H1 (cell line): Measurements from ENCODE around the gene TMEM130. TPM values are rescaled to one million over a fixed set of nuclear protein-coding genes. Genes with fewer than 3 reads are reported as not detected.

Experiments
- CTCF ChIA-PET: fragments of 300-600 bp; sonication (Branson Sonifier 250); formaldehyde crosslinking; loops from one replicate; lab custom pipeline; 2021; ENCODE audit not compliant: partially characterized antibody; lab: Charles Lee
- POLR2A ChIA-PET: fragments of 300-600 bp; sonication (Branson Sonifier 250); formaldehyde crosslinking; loops from one replicate; lab custom pipeline; 2021; ENCODE audit warnings: inconsistent platforms; ENCODE audit not compliant: partially characterized antibody; lab: Charles Lee
- DNase-seq, 2 experiments: peaks; one replicate each; pipeline versions ENCODE4 v3.0.0 to v3.0.0-alpha.2; 2010 to 2022; ENCODE audit warnings: low spot score in 2 of 2, low read depth in 1 of 2, mixed read lengths in 1 of 2
- FAIRE-seq: peaks from 2 replicates; lab custom pipeline; 2011; peaks lifted over from hg19 to GRCh38; lab: Jason Lieb, UNC
- H2AFZ ChIP-seq: 2 replicates; pipeline ENCODE4 v1.8.1; 2012; ENCODE audit warnings: low read length, inconsistent platforms
- H2AK5ac ChIP-seq: 2 replicates; pipeline ENCODE4 v1.6.1; 2013; ENCODE audit warnings: low read depth, low read length
- H2BK120ac ChIP-seq: replicated peaks from 2 replicates; pipeline ENCODE3; 2013; ENCODE audit warnings: low read depth, low read length, inconsistent platforms
- H2BK12ac ChIP-seq: 2 replicates; pipeline ENCODE4 v1.6.1; 2013; ENCODE audit warnings: low read depth, low read length
- H2BK15ac ChIP-seq: 2 replicates; pipeline ENCODE4 v1.6.1; 2013; ENCODE audit warnings: low read length
- H2BK20ac ChIP-seq: 2 replicates; pipeline ENCODE4 v1.6.1; 2013; ENCODE audit warnings: low read length
- H2BK5ac ChIP-seq: 2 replicates; pipeline ENCODE4 v1.6.1; 2013; ENCODE audit warnings: low read depth, low read length
- H3K14ac ChIP-seq: 2 replicates; pipeline ENCODE4 v1.6.1; 2013; ENCODE audit warnings: inconsistent platforms; ENCODE audit not compliant: insufficient read length
- H3K18ac ChIP-seq: 2 replicates; pipeline ENCODE4 v1.6.1; 2013; ENCODE audit warnings: low read length; ENCODE audit errors: extremely low read depth
- H3K23ac ChIP-seq: 2 replicates; pipeline ENCODE4 v1.6.1; 2013; ENCODE audit warnings: inconsistent platforms; ENCODE audit not compliant: insufficient read length
- H3K23me2 ChIP-seq: 2 replicates; pipeline ENCODE4 v1.6.1; 2013; ENCODE audit warnings: low read depth, low read length
- H3K27ac ChIP-seq: 2 replicates; pipeline ENCODE4 v1.6.1; 2011; ENCODE audit warnings: low read depth, low read length, inconsistent platforms
- H3K27me3 ChIP-seq, 4 experiments: replicated peaks in 1 of 4; 1 replicate in 1 of 4; 2 replicates in 3 of 4; pipeline versions ENCODE4 v1.6.1 to v1.8.1; 2011 to 2013; ENCODE audit warnings: low read length in 3 of 4, mild to moderate bottlenecking in 3 of 4, inconsistent platforms in 2 of 4, mixed read lengths in 2 of 4, moderate library complexity in 1 of 4; ENCODE audit not compliant: control insufficient read depth in 3 of 4, insufficient read depth in 3 of 4; ENCODE audit errors: extremely low read depth in 1 of 4
- H3K36me3 ChIP-seq, 4 experiments: 2 replicates each; pipeline versions ENCODE4 v1.6.1 to v1.8.1; 2011 to 2013; ENCODE audit warnings: mild to moderate bottlenecking in 4 of 4, low read length in 3 of 4, moderate library complexity in 2 of 4, control low read depth in 1 of 4, inconsistent platforms in 1 of 4; ENCODE audit not compliant: insufficient read depth in 4 of 4, control insufficient read depth in 2 of 4
- H3K4ac ChIP-seq: replicated peaks from 2 replicates; pipeline ENCODE3; 2013; ENCODE audit warnings: low read length, low read depth, mixed read lengths, inconsistent platforms; ENCODE audit not compliant: insufficient read length
- H3K4me1 ChIP-seq, 4 experiments: replicated peaks in 1 of 4; 1 replicate in 1 of 4; 2 replicates in 3 of 4; pipeline versions ENCODE4 v1.6.1 to v1.8.1; 2011 to 2013; ENCODE audit warnings: low read length in 3 of 4, inconsistent platforms in 2 of 4, mixed read lengths in 1 of 4; ENCODE audit not compliant: insufficient read depth in 4 of 4, control insufficient read depth in 3 of 4
- H3K4me2 ChIP-seq, 2 experiments: 2 replicates each; pipeline versions ENCODE4 v1.6.1 to v1.8.1; 2011 to 2013; ENCODE audit warnings: low read depth in 2 of 2, low read length in 2 of 2, control low read depth in 1 of 2, inconsistent platforms in 1 of 2, mild to moderate bottlenecking in 1 of 2; ENCODE audit not compliant: insufficient read depth in 1 of 2
- H3K4me3 ChIP-seq, 4 experiments: fragments of 200-600, 300-600 bp in 1 of 4; sonication (generic), shearing (Covaris generic), sonication (Bioruptor Twin) in 1 of 4; 2 replicates each; pipeline versions ENCODE4 v1.5.1 to v1.8.1; 2011 to 2016; ENCODE audit warnings: low read length in 4 of 4, low read depth in 3 of 4, control low read depth in 2 of 4, inconsistent platforms in 2 of 4, mild to moderate bottlenecking in 2 of 4, mixed read lengths in 1 of 4, moderate library complexity in 1 of 4; ENCODE audit not compliant: insufficient read depth in 2 of 4; ENCODE audit errors: extremely low read depth in 1 of 4
- H3K56ac ChIP-seq: replicated peaks from 2 replicates; pipeline ENCODE3; 2013; ENCODE audit warnings: low read depth, mild to moderate bottlenecking, mixed read lengths, low read length, inconsistent platforms; ENCODE audit not compliant: insufficient read length
- H3K79me1 ChIP-seq: 2 replicates; pipeline ENCODE4 v1.6.1; 2013; ENCODE audit warnings: low read depth, low read length, control low read depth
- H3K79me2 ChIP-seq, 2 experiments: 2 replicates each; pipeline versions ENCODE4 v1.6.1 to v1.8.1; 2012 to 2013; ENCODE audit warnings: low read length in 2 of 2, mild to moderate bottlenecking in 2 of 2, inconsistent platforms in 1 of 2; ENCODE audit not compliant: insufficient read depth in 2 of 2, control insufficient read depth in 1 of 2
- H3K9ac ChIP-seq, 4 experiments: replicated peaks in 1 of 4; 1 replicate in 1 of 4; 2 replicates in 3 of 4; pipeline versions ENCODE4 v1.6.1 to v1.8.1; 2011 to 2013; ENCODE audit warnings: low read depth in 3 of 4, low read length in 3 of 4, control low read depth in 2 of 4, mild to moderate bottlenecking in 2 of 4, moderate library complexity in 2 of 4, inconsistent platforms in 1 of 4; ENCODE audit errors: extremely low read depth in 1 of 4
- H3K9me3 ChIP-seq, 2 experiments: 2 replicates each; pipeline versions ENCODE4 v1.6.1 to v1.8.1; 2012 to 2013; ENCODE audit warnings: mild to moderate bottlenecking in 2 of 2, moderate library complexity in 2 of 2, control low read depth in 1 of 2, inconsistent platforms in 1 of 2, low read depth in 1 of 2, low read length in 1 of 2, mixed read lengths in 1 of 2; ENCODE audit not compliant: insufficient read depth in 2 of 2
- H4K20me1 ChIP-seq, 2 experiments: replicated peaks in 1 of 2; 2 replicates each; pipeline versions ENCODE3 to v1.8.1; 2011 to 2013; ENCODE audit warnings: inconsistent platforms in 2 of 2, low read length in 2 of 2, mild to moderate bottlenecking in 1 of 2; ENCODE audit not compliant: insufficient read depth in 2 of 2, control insufficient read depth in 1 of 2
- H4K5ac ChIP-seq: 2 replicates; pipeline ENCODE4 v1.6.1; 2013; ENCODE audit warnings: low read length, low read depth, mixed read lengths, inconsistent platforms; ENCODE audit not compliant: insufficient read length
- H4K8ac ChIP-seq: 2 replicates; pipeline ENCODE4 v1.8.0; 2013; ENCODE audit warnings: mild to moderate bottlenecking, moderate library complexity, low read length, inconsistent platforms; ENCODE audit not compliant: insufficient read depth; ENCODE audit errors: extremely low read depth
- H4K91ac ChIP-seq: replicated peaks from 2 replicates; pipeline ENCODE3; 2013; ENCODE audit warnings: low read length, mixed read lengths, inconsistent platforms; ENCODE audit not compliant: insufficient read length
- KDM1A ChIP-seq: fragments of 200-600, 300-600 bp; sonication (generic); IDR thresholded peaks from 2 replicates; pipeline ENCODE4 v1.7.1; 2016; ENCODE audit warnings: mild to moderate bottlenecking, low read length, borderline replicate concordance
- SUZ12 ChIP-seq: fragments of 200-600 bp; sonication (generic); IDR thresholded peaks from 2 replicates; pipeline ENCODE4 v1.6.1; 2012; ENCODE audit warnings: mild to moderate bottlenecking, inconsistent platforms, low read length, moderate library complexity, mixed read lengths
- WGBS, 2 experiments: shearing (Covaris generic) in 1 of 2; methylation state at CpG; one replicate each; pipeline versions ENCODE4 v1.1.6 to v1.1.7; 2013 to 2015; ENCODE audit warnings: low lambda C conversion rate in 2 of 2, mixed read lengths in 2 of 2, inconsistent platforms in 1 of 2, low coverage in 1 of 2, missing lambda C conversion rate in 1 of 2; ENCODE audit not compliant: insufficient replicate concordance in 2 of 2, insufficient coverage in 1 of 2, insufficient read length in 1 of 2; ENCODE audit errors: extremely low coverage in 1 of 2, missing lambda C conversion rate in 1 of 2; 5-methylcytosine and 5-hydroxymethylcytosine counted together
- polyA plus RNA-seq, 7 experiments: library from polyadenylated mRNA; depleted of rRNA in 3 of 7; stranded (reverse) in 5 of 7; unstranded in 2 of 7; fragments of >200 nt in 5 of 7; fragments of 200-250 nt in 2 of 7; gene quantifications; 1 replicate in 5 of 7; 2 replicates in 1 of 7; 4 replicates in 1 of 7; pipeline versions ENCODE4 v1.2.1 to v1.2.3, GENCODE V29; 2011 to 2013; ENCODE audit warnings: missing spikeins in 2 of 7, mixed read lengths in 2 of 7
- total RNA-seq: library from RNA; stranded (reverse); fragmentation: NEBNext Ultra II Directional; extraction: Animal tissue kit (Norgen Biotek cat#: 25700); gene quantifications from 2 replicates; pipeline ENCODE4 v1.2.1, GENCODE V29; 2021

TMEM130 gene
- total and polyA plus RNA-seq, 2 of the 8 experiments (the other 6 are each of a cell fraction or from before 2014, with no cell fraction given) = 2.9 to 6.6 TPM

GRCh38 chr7:98828368-98828767, 41.4 kb downstream of the TMEM130 start:
- Histone ChIP-seq H3K56ac (no peak overlapping the region), H3K4ac (no peak overlapping the region), H3K27ac (no peak overlapping the region), H2AK5ac (no peak overlapping the region), H3K23me2 (no peaks in the 10 kb centered on the region), H4K91ac (no peak overlapping the region), H3K23ac (no peak overlapping the region), H3K79me2 (no peaks in the 10 kb centered on the region), H4K8ac (no peak overlapping the region), H3K9me3 (no peaks in the 10 kb centered on the region), H3K14ac (no peak overlapping the region), H3K9ac (no peak overlapping the region; a peak in 2 of 7 replicates), H3K4me3 (no peak overlapping the region), H3K36me3 (no peaks in the 10 kb centered on the region), H3K27me3 (no peaks in the 10 kb centered on the region), H2BK120ac (no peak overlapping the region), H2BK12ac (no peak overlapping the region), H4K20me1 (no peaks in the 10 kb centered on the region), H3K18ac (no peak overlapping the region), H4K5ac (no peak overlapping the region), H2BK5ac (no peak overlapping the region), H3K79me1 (no peaks in the 10 kb centered on the region), H2BK15ac (no peak overlapping the region), H3K4me2 (no peak overlapping the region), H3K4me1 (peaks cover 0 to 16% (median 8%) of the 10 kb centered on the region in 4 experiments; a peak in 6 of 7 replicates), H2BK20ac (no peak overlapping the region), H2AFZ (no peak overlapping the region)
- FAIRE-seq (no peak), DNase-seq (no peak)
- TF ChIP-seq KDM1A = 0 out of 2 replicates have a peak, but pooled peaks have one; percentile 16
- TF ChIP-seq SUZ12 = no peak
- WGBS, 2 experiments = 92% methylated on average over 7 of the region's 8 CpGs; no CpG with 5 or more reads in 1 of the 2 experiments
- CTCF ChIA-PET = interaction anchor here (0.6 to 17.3 kb wide), 6 partner anchors 8 to 402 kb away, joined by 3 to 365 read pairs (median 4); no protein-coding TSS in a partner anchor
- POLR2A ChIA-PET = no interaction called here
